ENCODE results near the gene NRXN3.

NRXN3 gene

GRCh38 chr14:79822034-79822433 is 1651.9 kb downstream of the NRXN3 start:
- no peak for DNase-seq

GRCh38 chr14:79825046-79825521 is 1654.9 kb downstream of the NRXN3 start:
- no peak for DNase-seq

GRCh38 chr14:79826362-79826761 is 1656.2 kb downstream of the NRXN3 start:
- DNase-seq: no peak

- no peak for DNase-seq
Observed at GRCh38 chr14:79829405-79830166, 1659.4 kb downstream of the NRXN3 start.

- no peak for DNase-seq
Observed at GRCh38 chr14:79831195-79831892, 1661.2 kb downstream of the NRXN3 start.

GRCh38 chr14:79833781-79834180 is 1663.6 kb downstream of the NRXN3 start:
- DNase-seq: no peak

- no peak for DNase-seq
Observed at GRCh38 chr14:79834868-79835267, 1664.7 kb downstream of the NRXN3 start.

- DNase-seq: no peak
Observed at GRCh38 chr14:79836577-79836976, 1666.4 kb downstream of the NRXN3 start.

- DNase-seq: no peak
Observed at GRCh38 chr14:79837699-79838098, 1667.5 kb downstream of the NRXN3 start.

- no peak for DNase-seq
Observed at GRCh38 chr14:79840103-79840502, 1669.9 kb downstream of the NRXN3 start.

- no peak for DNase-seq
Observed at GRCh38 chr14:79840831-79841230, 1670.7 kb downstream of the NRXN3 start.

GRCh38 chr14:79841433-79841832 is 1671.3 kb downstream of the NRXN3 start:
- DNase-seq: no peak

- no peak for DNase-seq
Observed at GRCh38 chr14:79842270-79842669, 1672.1 kb downstream of the NRXN3 start.

- DNase-seq: no peak
Observed at GRCh38 chr14:79852950-79853744, 1683.0 kb downstream of the NRXN3 start.

- no peak for DNase-seq
Observed at GRCh38 chr14:79855789-79856188, 1685.6 kb downstream of the NRXN3 start.

- DNase-seq: no peak
Observed at GRCh38 chr14:79856381-79856780, 1686.2 kb downstream of the NRXN3 start.

- DNase-seq: no peak
Observed at GRCh38 chr14:79861111-79861510, 1690.9 kb downstream of the NRXN3 start.

GRCh38 chr14:79862045-79862444 is 1691.9 kb downstream of the NRXN3 start:
- no peak for DNase-seq

- no peak for DNase-seq
Observed at GRCh38 chr14:79871136-79871535, 1701.0 kb downstream of the NRXN3 start.

- no peak for DNase-seq
Observed at GRCh38 chr14:79878229-79878628, 1708.1 kb downstream of the NRXN3 start.

- DNase-seq: no peak
Observed at GRCh38 chr14:79878785-79879184, 1708.6 kb downstream of the NRXN3 start.

- no peak for DNase-seq
Observed at GRCh38 chr14:79881299-79881698, 1711.1 kb downstream of the NRXN3 start.

GRCh38 chr14:79890527-79890926 is 1720.4 kb downstream of the NRXN3 start:
- DNase-seq: no peak

GRCh38 chr14:79896009-79896408 is 1725.8 kb downstream of the NRXN3 start:
- DNase-seq: no peak

Measured in activated T-cell treated with anti-CD3 and anti-CD28 coated beads, Interleukin-2, amount 50 U/mL, for 48 hours (primary cell).